KBM-7 (cell line): ENCODE measurements around the gene JOSD2.

Source experiments
- DNase-seq: peaks from one replicate; pipeline ENCODE4 v3.0.0-alpha.2; 2015
- in situ Hi-C: fragments of 300-500 bp; cut with MboI; formaldehyde crosslinking; loops from 2 replicates; pipeline ENCODE4 v1.14.3; 2020; ENCODE audit warnings: low sequenced_read_pairs, low pct_unique_long_range_greater_than_20kb, mixed read lengths

JOSD2 gene

GRCh38 chr19:50516964-50517703, 6.1 kb upstream of the JOSD2 start:
- no peak for DNase-seq
- in situ Hi-C loops: no loop called here

GRCh38 chr19:50516456-50516855, 5.5 kb upstream of the JOSD2 start:
- DNase-seq: no peak

DNA sequence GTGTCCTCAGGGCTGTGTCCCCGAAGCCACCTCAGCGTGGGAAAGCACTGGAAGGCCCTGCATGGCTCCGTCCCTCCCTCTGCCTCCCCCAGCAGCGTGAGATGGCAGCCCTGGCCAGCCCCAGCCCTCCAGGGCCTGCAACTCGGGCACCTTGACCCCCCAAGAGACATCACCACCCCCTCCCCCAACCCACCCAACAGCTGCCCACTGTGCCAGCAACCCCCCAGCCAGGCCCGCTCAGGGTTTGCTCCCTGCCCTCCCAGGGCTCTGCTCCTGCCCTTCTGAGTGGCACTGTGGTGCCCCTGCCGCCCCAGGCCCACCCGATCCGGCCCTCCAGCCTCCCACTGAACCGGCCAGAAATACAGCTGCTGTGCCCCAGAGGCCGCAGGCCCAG, 4.2 kb upstream of the JOSD2 start:
- DNase-seq: no peak
- in situ Hi-C loops: no loop called here

More at GRCh38 chr19:50516456-50516855, 5.5 kb upstream of the JOSD2 start:
- in situ Hi-C loops: no loop called here

DNA sequence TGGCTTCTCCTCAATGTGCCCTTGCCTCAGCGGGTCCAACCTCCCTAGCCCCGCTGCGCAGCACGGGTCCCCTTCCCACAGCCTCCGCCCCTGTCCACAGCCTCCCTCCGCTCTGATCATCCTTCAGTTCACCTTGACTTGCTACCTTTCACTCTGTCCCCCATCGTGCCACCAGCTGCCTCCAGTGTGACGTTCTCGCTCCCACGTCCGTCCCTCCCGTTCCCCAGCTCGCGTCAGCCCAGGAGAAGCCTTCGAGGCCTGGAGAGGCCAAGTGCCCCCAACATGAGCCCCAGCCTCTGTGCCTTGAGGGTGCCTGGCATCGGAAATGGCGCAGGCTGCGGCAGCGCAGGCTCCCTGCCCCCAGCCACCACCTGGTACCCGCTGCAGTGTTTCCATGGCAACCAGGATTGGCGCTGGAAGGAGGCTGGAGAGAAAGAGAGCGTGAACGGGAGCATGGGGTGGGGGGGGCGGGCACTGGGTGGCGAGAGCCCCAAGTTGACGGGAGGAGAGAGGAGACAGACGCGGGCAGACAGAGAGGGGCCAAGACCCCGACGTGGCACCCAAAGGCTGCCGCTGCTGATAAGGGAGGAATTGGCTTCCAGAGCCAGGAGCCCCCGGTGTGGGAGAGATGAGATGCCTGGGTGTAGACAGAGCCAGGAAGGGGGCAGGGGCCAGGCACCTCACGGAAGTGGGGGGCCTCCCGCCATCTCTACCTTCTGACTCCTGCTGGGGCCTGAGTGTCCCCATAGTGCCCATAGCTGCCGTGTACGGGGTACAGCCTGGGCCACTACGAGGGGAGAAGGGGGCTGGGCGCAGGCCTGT, 3.6 kb upstream of the JOSD2 start:
- in situ Hi-C loops: no loop called here
- no peak for DNase-seq

GRCh38 chr19:50513746-50514345, 2.9 kb upstream of the JOSD2 start, which contains the start of gene ASPDH:
Gene ASPDH (minus strand): TSS chr19:50513913. CDS start chr19:50513823, 90 bp downstream.
- no peak for DNase-seq
- in situ Hi-C loops: no loop called here

GRCh38 chr19:50512999-50513745, 2.2 kb upstream of the JOSD2 start:
- in situ Hi-C loops: no loop called here
- no peak for DNase-seq

- DNase-seq: no peak
- in situ Hi-C loops: no loop called here
Measured at GRCh38 chr19:50512112-50512998, 1.4 kb upstream of the JOSD2 start.

GRCh38 chr19:50510700-50511068, 307 bp downstream of the JOSD2 start:
- DNase-seq: no peak
- in situ Hi-C loops: no loop called here

DNA sequence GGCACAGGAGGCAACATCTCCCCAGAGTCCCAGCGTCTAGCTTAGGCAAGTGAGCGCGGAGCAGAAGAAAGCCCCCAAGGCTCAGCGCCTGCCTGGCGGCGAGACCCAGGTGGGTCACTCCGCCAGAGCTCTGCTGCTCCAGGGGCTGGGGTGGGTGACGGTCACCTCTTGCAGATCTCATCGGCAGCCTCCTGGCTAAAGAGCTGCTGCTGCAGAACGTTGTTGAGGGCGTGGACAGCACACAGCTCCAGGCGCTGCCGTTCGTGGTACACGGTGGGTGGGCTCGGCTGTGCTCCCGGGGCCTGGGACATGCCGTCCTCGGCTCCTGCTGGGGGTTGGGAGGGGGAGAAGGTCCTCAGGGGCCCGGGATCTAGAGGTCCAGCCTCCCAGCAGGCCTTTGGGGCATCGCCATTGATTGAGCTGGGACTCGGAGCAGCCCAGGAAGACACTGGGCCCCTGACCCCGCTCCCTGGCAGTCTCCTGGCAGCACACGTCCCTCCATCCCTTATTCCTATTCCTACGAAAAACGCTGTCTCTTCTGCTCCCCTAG, 795 bp downstream of the JOSD2 start:
- DNase-seq: no peak
- in situ Hi-C loops: no loop called here

DNA sequence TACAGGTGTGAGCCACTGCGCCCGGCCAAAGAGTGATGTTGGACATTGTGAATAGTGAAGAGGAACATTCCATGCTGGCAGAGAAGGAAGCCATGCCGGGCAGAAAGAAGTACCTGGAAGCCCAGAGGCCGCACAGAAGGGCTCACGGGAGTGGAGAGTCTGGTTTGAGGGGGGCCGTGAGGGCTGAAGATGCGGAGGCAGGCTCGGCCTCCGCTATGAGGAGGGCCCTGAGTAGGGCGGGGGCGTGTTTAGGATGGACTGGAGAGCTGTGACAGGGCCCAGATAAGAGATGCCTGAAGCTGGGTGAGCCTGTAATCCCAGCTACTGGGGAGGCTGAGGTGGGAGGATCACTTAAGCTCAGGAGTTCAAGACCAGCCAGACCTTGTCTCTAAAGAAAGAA, 1.6 kb downstream of the JOSD2 start:
- DNase-seq: no peak
- in situ Hi-C loops: no loop called here

GRCh38 chr19:50508843-50509190, 2.2 kb downstream of the JOSD2 start:
- in situ Hi-C loops: no loop called here

DNA sequence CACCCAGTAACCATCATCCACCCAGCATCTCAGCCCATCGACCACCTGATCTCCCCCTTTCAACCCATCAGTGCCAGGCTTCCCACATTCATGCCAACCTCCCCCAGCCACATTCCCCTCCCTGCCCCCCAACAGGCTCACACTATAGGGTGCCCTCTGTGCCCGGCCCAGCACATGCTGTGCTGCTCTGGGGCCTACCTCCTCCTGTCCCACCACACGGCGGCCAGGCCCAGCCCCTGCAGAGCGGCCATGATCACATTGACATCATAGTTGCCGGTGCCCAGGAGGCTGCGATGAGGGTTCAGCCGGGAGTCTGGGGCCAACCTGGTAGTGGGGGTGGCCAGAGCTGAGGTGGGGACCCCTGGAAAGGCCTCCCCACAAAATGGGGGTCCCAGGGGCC, 3.6 kb downstream of the JOSD2 start:
- in situ Hi-C loops: no loop called here
- DNase-seq: no peak

More at GRCh38 chr19:50508843-50509190, 2.2 kb downstream of the JOSD2 start:
- DNase-seq: no peak

DNA sequence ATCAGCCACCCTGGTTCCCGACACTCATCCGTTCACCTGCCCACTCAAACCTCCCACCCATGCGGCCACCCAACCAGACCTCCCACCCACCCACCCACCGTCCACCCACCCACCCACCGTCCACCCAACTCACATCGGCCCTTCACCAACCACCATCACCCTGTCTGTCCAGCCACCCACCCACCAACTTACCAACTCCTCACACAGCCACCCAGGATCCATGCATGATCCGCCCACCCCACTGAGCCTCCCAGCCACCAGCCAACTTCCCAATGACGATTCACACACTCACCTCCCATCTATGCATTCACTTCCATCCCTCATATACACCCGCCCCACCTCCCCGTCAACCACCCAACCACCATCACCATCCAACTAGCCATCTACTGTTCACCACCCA, 4.3 kb downstream of the JOSD2 start:
- in situ Hi-C loops: no loop called here
- no peak for DNase-seq

GRCh38 chr19:50505856-50506611, 5.0 kb downstream of the JOSD2 start:
- in situ Hi-C loops: no loop called here
- no peak for DNase-seq

GRCh38 chr19:50501568-50502475, 9.2 kb downstream of the JOSD2 start:
- DNase-seq: no peak
- in situ Hi-C loops: no loop called here

DNA sequence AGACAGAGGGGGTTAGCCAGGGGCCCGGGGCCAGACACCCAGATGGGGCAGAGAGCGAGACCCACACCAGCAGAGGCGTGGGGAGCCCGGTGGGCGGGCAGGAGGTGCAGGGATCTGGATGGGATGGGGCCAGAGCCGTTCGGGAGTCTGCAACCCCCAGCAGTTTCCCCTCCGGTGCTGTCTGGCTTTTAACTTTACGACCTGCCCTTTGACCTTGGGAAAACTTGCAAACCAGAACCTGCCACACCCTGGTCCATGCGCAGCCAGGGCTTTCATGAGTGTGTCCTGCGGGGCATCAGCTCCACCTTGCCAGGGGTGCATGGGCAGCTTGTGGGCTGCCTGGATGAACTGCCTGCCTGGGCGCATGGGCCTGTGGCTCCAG, 9.8 kb downstream of the JOSD2 start:
- no peak for DNase-seq
- in situ Hi-C loops: no loop called here

DNA sequence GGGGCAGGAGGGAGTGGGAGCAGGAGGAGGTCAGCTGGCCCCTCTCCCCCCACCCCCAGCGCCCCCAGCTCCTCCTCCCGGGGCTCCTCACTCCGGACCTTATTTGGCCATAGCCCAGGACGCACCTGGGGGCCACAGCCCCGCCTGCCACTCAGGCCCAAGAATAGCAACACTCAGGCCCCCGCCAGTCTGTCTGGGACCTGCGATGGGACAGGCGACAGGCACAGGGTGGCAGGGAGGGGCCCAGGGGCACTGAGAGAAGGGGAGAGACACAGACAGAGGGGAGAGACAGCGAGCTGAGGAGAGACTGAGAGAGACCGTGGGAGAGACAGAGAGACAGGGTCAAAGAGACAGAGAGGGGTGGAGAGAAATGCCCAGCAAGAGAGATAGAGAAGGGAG, 10.2 kb downstream of the JOSD2 start:
- in situ Hi-C loops: no loop called here
- no peak for DNase-seq
